EL (cell line): ENCODE measurements around the gene TEDC1.
"Not testable (repeated sequence)": the region's sequence is repeated elsewhere in the genome, so short reads cannot be mapped to it uniquely, and the experiment has no call there.

Experiments
- DNase-seq: peaks from one replicate; pipeline ENCODE4 v3.0.0-alpha.2; 2016

TEDC1 gene

DNA sequence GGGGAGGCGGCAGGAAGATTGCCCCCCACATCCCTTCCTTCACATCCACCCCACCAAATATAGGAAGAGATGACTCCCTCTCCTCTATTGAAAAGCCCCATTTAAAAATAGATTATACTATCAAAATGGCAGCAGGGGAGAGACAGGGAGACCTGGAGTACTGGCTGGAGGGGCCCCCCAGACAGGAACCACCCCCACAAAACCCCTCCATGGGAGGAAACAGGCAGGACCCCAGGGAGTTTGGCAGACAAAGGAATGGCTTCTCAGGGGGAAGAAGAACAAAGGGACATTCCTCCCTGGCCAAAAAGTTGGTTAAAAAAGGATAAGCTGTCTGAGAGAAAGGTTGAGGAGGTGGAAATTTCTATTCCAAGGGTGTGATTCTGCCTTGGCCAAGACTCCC, 54.6 kb downstream of the TEDC1 start:
- not testable (repeated sequence) for DNase-seq

DNA sequence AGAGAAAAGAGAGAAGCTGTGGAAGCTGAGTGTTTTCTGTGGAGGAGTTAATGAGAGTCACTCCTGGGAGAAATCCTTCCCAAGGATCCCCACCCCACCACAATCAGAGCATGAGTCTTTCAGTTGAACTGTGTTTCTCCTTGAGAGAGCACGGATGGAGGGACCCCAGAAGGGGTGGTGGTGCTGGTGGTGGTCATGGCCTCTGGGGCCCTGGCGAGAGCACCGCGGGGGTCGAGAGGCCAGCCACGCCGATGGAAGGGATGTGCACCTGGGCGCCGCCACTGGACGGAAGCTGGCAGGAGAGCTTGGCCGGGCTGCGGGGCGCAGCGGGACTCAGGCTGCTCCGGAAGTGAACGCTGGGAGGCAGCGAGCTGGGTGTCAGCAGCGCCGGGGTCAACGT, 55.4 kb downstream of the TEDC1 start:
- DNase-seq = not testable (repeated sequence)

DNA sequence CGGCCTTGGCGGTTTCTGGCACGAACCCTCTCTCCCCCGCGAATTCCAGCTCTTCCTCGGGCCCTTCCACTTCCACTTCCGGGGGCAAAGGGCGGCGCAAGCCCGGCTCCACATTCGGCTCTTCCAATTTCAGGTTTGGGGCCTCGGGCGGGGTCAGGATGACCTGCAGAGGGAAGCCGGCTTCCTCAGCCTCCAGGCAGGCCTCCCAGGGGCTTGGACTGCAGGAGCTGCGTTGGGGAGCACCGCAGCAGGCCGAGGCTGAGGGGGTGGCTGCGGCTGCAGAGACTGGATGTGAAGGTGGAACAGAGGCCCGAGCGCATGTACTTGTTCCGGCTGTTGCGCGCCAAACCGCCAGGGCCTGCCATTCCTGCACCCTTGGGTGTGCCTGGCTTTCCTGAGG, 56.0 kb downstream of the TEDC1 start:
- DNase-seq = not testable (repeated sequence)

DNA sequence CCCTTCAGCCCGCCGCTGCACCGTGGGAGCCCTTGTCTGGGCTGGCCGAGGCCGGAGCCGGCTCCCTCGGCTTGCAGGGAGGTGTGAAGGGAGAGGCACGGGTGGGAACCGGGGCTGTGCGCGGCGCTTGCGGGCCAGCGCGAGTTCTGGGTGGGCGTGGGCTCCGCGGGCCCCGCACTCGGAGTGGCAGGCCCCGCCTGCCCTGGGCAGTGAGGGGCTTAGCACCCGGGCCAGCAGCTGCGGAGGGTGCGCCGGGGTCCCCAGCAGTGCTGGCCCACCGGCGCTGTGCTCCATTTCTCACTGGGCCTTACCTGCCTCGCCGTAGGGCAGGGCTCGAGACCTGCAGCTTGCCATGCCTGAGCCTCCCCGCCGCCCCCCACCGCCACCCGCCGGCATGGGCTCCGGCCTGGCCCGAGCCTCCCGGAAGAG, 56.7 kb downstream of the TEDC1 start:
- DNase-seq = no peak
